GM21390 (cell line): Measurements from ENCODE around the gene DHX30.
"Not testable (repeated sequence)": the region's sequence is repeated elsewhere in the genome, so short reads cannot be mapped to it uniquely, and the experiment has no call there.

ENCODE experiments used
- ATAC-seq: cut with Tn5 transposase; IDR thresholded peaks from one replicate; pipeline ENCODE4 v1.9.1; 2021; ENCODE audit not compliant: unreplicated experiment

The DHX30 gene

DNA sequence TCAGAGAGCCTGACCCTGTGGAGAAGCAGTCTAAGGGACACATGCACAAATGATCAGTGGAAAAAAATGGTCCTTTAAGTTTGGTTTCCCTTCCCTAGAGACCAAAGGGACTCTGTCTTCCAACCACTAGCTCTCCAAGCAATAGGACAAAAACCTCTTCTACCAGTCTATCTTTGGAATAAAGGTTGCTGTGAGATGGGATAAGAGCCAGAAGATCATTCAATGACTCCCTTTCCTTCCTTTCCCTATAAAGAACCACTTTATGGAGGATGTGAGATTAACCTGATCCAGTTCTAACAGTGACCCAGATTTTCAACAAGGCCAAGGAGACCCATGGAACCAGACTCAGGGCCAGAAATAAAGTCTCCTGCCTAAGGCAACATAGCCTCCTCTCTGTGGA lies 74.8 kb downstream of the DHX30 start:
- no peak for ATAC-seq

DNA sequence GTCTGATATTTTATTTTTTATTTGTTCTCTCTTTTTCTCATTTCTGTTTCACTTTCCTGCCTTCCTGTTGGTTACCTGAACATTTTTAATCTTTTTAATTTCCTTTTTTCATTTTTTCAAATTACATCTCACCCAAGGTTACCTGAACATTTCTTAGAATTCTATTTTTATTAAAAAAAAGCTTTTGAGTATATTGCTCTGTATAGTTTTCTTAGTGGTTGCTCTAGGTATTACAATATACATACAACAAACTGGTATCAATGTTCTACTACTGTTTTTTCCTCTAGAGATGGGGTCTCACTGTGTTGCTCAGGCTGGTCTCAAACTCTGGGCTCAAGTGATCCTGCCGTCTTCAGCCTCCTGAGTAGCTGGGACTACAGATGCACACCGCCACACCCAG lies 79.4 kb downstream of the DHX30 start:
- no peak for ATAC-seq

- no peak for ATAC-seq
Observed at GRCh38 chr3:47884603-47885002, 81.7 kb downstream of the DHX30 start.

DNA sequence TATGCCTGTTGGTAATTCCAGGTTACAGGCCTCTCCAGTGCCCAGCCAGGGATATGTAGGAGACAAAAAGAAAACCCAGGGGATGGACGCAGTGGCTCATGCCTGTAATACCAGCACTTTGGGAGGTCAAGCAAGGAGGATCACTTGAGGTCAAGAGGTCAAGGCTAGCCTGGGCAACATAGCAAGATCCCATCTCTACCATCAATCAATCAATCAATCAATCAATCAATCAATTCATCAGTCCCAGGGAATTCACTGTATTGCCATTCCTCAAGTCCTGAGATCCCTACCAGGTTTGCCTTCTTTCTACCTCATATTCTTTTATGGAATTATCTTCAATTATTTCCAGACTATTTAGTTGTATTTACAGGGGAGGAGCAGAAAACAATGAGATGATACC lies 82.2 kb downstream of the DHX30 start:
- ATAC-seq = no peak

- ATAC-seq = not testable (repeated sequence)
Observed at GRCh38 chr3:47887991-47888390, 85.1 kb downstream of the DHX30 start.

GRCh38 chr3:47888986-47889757 lies 86.2 kb downstream of the DHX30 start:
- ATAC-seq = no peak

DNA sequence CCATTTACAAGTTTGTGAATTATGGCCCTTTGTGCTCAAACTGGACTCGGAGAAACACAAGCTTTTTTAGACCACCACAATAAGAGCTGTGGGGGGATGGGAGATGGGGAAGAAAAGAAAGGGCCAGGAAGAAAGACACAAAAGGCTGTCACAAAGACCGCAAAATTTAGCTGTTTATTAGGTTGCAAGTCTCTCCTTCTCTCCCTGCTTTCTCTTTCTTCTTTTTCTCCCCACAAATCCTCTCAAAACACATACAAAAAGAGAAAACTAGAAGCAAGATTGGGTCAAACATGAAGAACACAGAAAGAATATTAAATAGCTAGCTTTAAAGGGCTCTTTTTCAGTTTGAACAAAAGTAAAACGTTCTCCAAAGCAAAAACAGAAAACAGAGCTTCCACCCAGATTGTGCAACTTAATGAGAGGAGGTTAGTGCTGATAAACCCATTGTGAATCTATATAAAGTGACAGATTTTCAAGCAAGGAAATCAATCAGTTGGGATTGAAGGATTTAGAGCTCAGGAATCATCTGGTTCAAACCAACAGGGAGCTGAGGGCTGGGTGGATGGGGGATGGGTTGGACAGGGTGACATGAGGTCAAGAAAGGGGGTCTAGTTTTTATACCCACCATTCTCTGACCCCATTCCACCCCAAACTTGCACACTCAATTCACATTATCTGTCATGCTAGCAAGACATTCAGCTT lies 87.3 kb downstream of the DHX30 start:
- no peak for ATAC-seq

GRCh38 chr3:47890828-47891612 lies 88.1 kb downstream of the DHX30 start:
- ATAC-seq = no peak

DNA sequence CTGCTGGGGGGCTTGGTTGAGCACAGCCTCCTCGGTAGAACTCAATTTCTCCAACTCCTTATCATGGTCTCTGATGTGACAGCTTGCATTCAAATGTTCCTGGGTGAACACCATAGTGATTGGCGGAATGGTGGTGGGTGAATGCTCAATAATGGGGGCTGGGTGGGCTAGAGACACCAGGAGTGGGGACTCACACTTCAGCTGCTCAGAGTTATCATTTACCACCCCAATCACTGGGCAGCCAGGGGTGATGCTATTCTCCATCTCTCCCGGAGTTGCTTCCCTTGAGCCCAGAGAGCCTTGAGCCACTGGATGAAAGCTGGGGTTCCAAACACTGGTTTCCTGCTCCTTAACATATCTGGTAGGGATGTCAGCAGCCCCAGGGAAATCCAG lies 88.7 kb downstream of the DHX30 start:
- no peak for ATAC-seq

DNA sequence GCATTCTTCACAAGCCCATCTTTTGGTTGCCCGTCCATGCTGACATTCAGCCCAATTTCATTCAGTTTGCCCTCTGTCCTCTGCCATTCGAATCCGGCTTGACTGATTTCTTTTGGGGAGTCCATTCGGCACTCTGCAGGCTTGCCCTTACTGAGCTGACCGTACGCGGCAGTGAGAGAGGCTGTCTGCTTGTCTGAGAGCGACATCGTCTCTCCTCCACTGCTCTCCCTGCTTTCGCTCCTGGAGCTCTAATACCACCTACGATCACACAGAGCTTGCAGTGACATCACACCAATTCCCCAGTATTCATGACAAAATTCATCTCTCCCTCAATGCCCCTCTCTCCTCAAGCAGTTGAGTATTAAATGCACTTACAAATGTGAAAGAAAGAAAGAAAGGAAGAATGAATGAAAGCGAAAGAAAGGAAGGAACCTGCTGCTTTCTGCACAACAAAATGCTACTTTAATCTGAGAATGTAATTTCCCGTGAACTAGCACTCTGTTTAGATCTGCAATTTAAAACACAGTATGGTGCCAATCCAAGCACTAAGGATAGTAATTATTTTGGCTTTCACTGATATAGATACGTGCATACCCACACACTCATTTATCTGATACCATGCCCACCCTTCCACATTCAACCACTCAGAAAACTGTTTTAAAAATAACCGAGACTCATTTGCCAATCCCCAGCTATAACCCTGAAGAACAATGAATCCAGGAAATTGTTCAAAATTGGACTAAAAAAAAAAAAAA lies 89.5 kb downstream of the DHX30 start:
- no peak for ATAC-seq

- no peak for ATAC-seq
Observed at GRCh38 chr3:47895241-47895640, 92.3 kb downstream of the DHX30 start.

DNA sequence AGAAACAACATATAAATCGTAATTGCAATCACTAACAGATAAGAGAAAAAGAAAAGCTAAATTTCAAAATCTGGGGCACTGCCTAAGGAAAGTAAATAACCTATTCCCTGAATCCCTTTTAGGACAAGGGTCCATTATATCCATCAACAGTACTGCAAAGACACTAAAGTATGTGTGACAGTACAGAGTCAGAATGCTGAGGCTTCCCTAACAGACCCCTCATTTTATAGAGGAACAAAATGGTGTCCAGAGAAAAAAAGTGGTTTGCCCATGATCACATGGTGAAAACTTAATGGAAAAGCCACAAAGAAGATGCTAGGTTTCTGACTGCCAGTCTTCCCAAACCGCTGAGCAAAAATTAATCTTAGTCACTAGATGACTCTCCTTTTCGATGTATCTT lies 93.8 kb downstream of the DHX30 start:
- ATAC-seq = no peak

DNA sequence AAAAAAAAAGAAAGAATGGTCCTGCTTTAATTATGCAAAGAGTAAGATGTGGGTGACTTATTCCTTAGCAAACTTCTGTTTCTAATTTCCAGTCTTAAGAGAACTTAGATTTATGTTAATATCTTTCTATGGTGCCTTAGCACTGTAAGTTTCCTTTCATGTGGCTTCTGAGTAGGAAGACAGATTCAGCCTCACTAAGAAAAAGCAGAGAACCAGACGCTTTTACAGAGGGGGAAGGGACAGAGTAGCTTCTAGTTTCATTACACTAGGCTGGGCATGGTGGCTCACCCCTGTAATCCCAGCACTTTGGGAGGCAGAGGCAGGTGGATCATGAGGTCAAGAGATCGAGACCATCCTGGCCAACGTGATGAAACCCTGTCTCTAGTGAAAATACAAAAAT lies 95.0 kb downstream of the DHX30 start:
- ATAC-seq = no peak

- no peak for ATAC-seq
Observed at GRCh38 chr3:47899495-47900108, 96.7 kb downstream of the DHX30 start.
